ENCODE results near the gene ARL9.

The ARL9 gene

GRCh38 chr4:56480691-56481090 is 24.9 kb upstream of the ARL9 start:
- no peak overlapping the region for H3K4me3 ChIP-seq (ENCODE audit: low read depth, low read length)
- no peak overlapping the region for H3K27ac ChIP-seq (ENCODE audit: extremely low read depth, low read depth, low read length)
- ChIA-PET POLR2A (no interaction called here), CTCF (no interaction called here)
- H3K36me3 ChIP-seq (ENCODE audit: control insufficient read depth in 2 of 2, insufficient read depth in 1 of 2, low read length in 2 of 2): peaks cover 39 to 89% of the 10 kb centered on the region in 2 experiments
- no peak for TF ChIP-seq ZFP37 (tag by site-specific recombination; IDR thresholded peaks at IDR 0.05)
- no peak for TF ChIP-seq ZNF140 (tag by site-specific recombination; IDR thresholded peaks at IDR 0.05)
- TF ChIP-seq ZNF792 (tag by site-specific recombination; IDR thresholded peaks at IDR 0.05): no peak
- TF ChIP-seq ZNF311 (tag by site-specific recombination; IDR thresholded peaks at IDR 0.05; ENCODE audit: borderline replicate concordance): no peak
- TF ChIP-seq ZNF223 (tag by site-specific recombination; IDR thresholded peaks at IDR 0.05): no peak
- no peak for TF ChIP-seq ZNF23 (tag by site-specific recombination; IDR thresholded peaks at IDR 0.05; ENCODE audit: borderline replicate concordance)
- no peak for TF ChIP-seq ZNF624 (tag by site-specific recombination; IDR thresholded peaks at IDR 0.05)
- TF ChIP-seq MZF1 (tag by site-specific recombination; IDR thresholded peaks at IDR 0.05; ENCODE audit: borderline replicate concordance): no peak
- TF ChIP-seq, protein P1, sequence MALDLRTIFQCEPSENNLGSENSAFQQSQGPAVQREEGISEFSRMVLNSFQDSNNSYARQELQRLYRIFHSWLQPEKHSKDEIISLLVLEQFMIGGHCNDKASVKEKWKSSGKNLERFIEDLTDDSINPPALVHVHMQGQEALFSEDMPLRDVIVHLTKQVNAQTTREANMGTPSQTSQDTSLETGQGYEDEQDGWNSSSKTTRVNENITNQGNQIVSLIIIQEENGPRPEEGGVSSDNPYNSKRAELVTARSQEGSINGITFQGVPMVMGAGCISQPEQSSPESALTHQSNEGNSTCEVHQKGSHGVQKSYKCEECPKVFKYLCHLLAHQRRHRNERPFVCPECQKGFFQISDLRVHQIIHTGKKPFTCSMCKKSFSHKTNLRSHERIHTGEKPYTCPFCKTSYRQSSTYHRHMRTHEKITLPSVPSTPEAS (tag by site-specific recombination; IDR thresholded peaks at IDR 0.05): no peak
- no peak for TF ChIP-seq ZFP3 (tag by site-specific recombination; IDR thresholded peaks at IDR 0.05; ENCODE audit: low read depth)
- no peak for TF ChIP-seq PRDM6 (tag by site-specific recombination; IDR thresholded peaks at IDR 0.05)
- TF ChIP-seq ZNF174 (tag by site-specific recombination; IDR thresholded peaks at IDR 0.05): no peak
- no peak for TF ChIP-seq ZNF785 (tag by site-specific recombination; IDR thresholded peaks at IDR 0.05)
- TF ChIP-seq ZNF354C (tag by site-specific recombination; IDR thresholded peaks at IDR 0.05; ENCODE audit: borderline replicate concordance, low read depth): no peak
- H3K9me3 ChIP-seq (ENCODE audit: control insufficient read depth, insufficient read depth, low read depth, low read length): no peaks in the 10 kb centered on the region
- H3K4me1 ChIP-seq (ENCODE audit: control insufficient read depth, insufficient read depth, low read length): no peaks in the 10 kb centered on the region

DNA sequence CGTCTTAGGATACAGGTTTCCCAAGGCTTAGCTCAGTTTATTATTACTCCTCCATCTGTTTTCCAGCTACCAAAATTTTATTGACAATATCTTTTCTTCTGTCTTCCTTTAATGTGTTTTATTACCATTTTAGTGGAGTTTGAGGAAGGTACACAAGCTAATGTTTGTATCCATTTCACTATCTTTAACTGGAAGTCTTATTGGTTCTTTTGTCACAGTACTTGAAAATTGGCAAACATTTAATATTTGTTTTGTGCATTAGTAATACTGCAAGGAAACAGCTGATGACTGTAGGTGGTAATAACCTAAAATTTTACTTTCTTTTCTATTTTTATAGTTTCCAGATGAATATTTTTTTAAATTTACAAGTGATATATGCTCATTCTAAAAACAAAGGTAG is 9.3 kb upstream of the ARL9 start:
- no peak overlapping the region for H3K27ac ChIP-seq (ENCODE audit: extremely low read depth, low read depth, low read length)
- POLR2A ChIA-PET: no interaction called here
- TF ChIP-seq BCL6B (tag by site-specific recombination; IDR thresholded peaks at IDR 0.05): no peak
- no peak for TF ChIP-seq ZNF473 (tag by site-specific recombination; IDR thresholded peaks at IDR 0.05)
- TF ChIP-seq ZNF626 (tag by site-specific recombination; IDR thresholded peaks at IDR 0.05): no peak
- no peak for TF ChIP-seq ZNF529 (tag by site-specific recombination; IDR thresholded peaks at IDR 0.05; ENCODE audit: insufficient replicate concordance)
- H3K4me1 ChIP-seq (ENCODE audit: control insufficient read depth, insufficient read depth, low read length): no peaks in the 10 kb centered on the region
- CTCF ChIA-PET: no interaction called here
- peaks cover 39 to 76% of the 10 kb centered on the region in 2 experiments for H3K36me3 ChIP-seq (ENCODE audit: control insufficient read depth in 2 of 2, insufficient read depth in 1 of 2, low read length in 2 of 2)
- no peaks in the 10 kb centered on the region for H3K9me3 ChIP-seq (ENCODE audit: control insufficient read depth, insufficient read depth, low read depth, low read length)
- no peak overlapping the region for H3K4me3 ChIP-seq (ENCODE audit: low read depth, low read length)

DNA sequence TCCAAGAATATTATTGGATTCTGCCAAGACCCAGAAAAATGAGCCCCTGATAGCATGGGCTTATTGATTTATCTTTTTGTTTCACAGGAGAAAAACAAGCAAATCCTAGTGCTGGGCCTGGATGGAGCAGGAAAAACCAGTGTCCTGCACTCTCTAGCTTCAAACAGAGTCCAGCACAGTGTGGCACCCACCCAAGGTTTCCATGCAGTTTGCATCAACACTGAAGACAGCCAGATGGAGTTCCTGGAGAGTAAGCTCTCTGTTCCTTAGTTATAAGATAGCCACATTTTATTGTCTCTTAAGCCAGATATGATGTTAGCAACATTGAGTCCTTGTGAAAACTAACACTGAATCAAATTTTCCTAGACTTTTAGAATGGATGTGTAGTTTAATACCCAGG is 5.5 kb downstream of the ARL9 start:
- H3K27ac ChIP-seq (ENCODE audit: extremely low read depth, low read depth, low read length): no peak overlapping the region
- POLR2A ChIA-PET: no interaction called here
- H3K36me3 ChIP-seq (ENCODE audit: control insufficient read depth in 2 of 2, insufficient read depth in 1 of 2, low read length in 2 of 2): no peaks in the 10 kb centered on the region
- CTCF ChIA-PET: no interaction called here
- H3K4me1 ChIP-seq (ENCODE audit: control insufficient read depth, insufficient read depth, low read length): no peaks in the 10 kb centered on the region
- no peak overlapping the region for H3K4me3 ChIP-seq (ENCODE audit: low read depth, low read length)
- no peaks in the 10 kb centered on the region for H3K9me3 ChIP-seq (ENCODE audit: control insufficient read depth, insufficient read depth, low read depth, low read length)
- TF ChIP-seq, protein P2, sequence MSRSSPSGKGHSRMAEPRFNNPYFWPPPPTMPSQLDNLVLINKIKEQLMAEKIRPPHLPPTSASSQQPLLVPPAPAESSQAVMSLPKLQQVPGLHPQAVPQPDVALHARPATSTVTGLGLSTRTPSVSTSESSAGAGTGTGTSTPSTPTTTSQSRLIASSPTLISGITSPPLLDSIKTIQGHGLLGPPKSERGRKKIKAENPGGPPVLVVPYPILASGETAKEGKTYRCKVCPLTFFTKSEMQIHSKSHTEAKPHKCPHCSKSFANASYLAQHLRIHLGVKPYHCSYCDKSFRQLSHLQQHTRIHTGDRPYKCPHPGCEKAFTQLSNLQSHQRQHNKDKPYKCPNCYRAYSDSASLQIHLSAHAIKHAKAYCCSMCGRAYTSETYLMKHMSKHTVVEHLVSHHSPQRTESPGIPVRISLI (tag by site-specific recombination; IDR thresholded peaks at IDR 0.05): no peak
- TF ChIP-seq ZNF341 (tag by site-specific recombination; IDR thresholded peaks at IDR 0.05; ENCODE audit: low read depth) (no peak), ZNF791 (tag by site-specific recombination; IDR thresholded peaks at IDR 0.05) (no peak), ZNF239 (tag by site-specific recombination; IDR thresholded peaks at IDR 0.05) (no peak), ZNF221 (tag by site-specific recombination; IDR thresholded peaks at IDR 0.05; ENCODE audit: borderline replicate concordance) (no peak), ZBTB1 (tag by site-specific recombination; IDR thresholded peaks at IDR 0.05) (no peak), ZSCAN18 (tag by site-specific recombination; IDR thresholded peaks at IDR 0.05) (no peak), ZNF600 (tag by site-specific recombination; IDR thresholded peaks at IDR 0.05) (no peak), ZNF830 (tag by site-specific recombination; IDR thresholded peaks at IDR 0.05; ENCODE audit: low read depth) (no peak), SETDB1 (IDR thresholded peaks at IDR 0.05; ENCODE audit: insufficient read length, low read length) (no peak)

All from HEK293 (cell line).